Left lung (tissue), 10 donors: Measurements from ENCODE around the gene TRIM33. TPM values are rescaled to one million over a fixed set of nuclear protein-coding genes. Genes with fewer than 3 reads are reported as not detected.

ENCODE experiments used
- ATAC-seq: fragments of 200-7000 bp; cut with Tn5 transposase; one replicate; pipeline ENCODE4 v1.9.1; 2020; ENCODE audit warnings: moderate library complexity
- DNase-seq, 4 donors: peaks; one replicate each; pipeline ENCODE4 v3.0.0-alpha.2; 2013 to 2020
- H3K27ac ChIP-seq, 2 donors: fragments of 200-600 bp; sonication (generic) in 1 of 2; one replicate each; pipeline versions ENCODE4 v1.5.0 to v1.8.0; 2020 to 2021
- H3K27me3 ChIP-seq, 2 donors: fragments of 200-600 bp; sonication (generic) in 1 of 2; one replicate each; pipeline versions ENCODE4 v1.5.0 to v1.8.0; 2020 to 2021
- H3K36me3 ChIP-seq, 2 donors: fragments of 200-600 bp; sonication (generic) in 1 of 2; one replicate each; pipeline versions ENCODE4 v1.5.0 to v1.8.0; 2020 to 2021
- H3K4me1 ChIP-seq, 2 donors: fragments of 200-600 bp; one replicate each; pipeline ENCODE4 v1.8.0; 2021
- H3K4me3 ChIP-seq, 2 donors: fragments of 200-600 bp; sonication (generic) in 1 of 2; one replicate each; pipeline versions ENCODE4 v1.5.0 to v1.8.0; 2020 to 2021; ENCODE audit warnings: mild to moderate bottlenecking in 1 of 2
- H3K9me3 ChIP-seq, 2 donors: fragments of 200-600 bp; sonication (generic) in 1 of 2; one replicate each; pipeline versions ENCODE4 v1.5.0 to v1.8.0; 2020 to 2021
- CTCF ChIP-seq, 2 donors: fragments of 200-600 bp; sonication (generic) in 1 of 2; IDR thresholded peaks; one replicate each; pipeline versions ENCODE4 v1.5.0 to v1.8.0; 2021; ENCODE audit warnings: antibody characterized with exemption in 2 of 2
- intact Hi-C, 2 donors: fragments of 100-400 bp; cut with DNase I; formaldehyde crosslinking; loops; one replicate each; pipeline versions ENCODE4 v1.11.2 to v1.14.2; 2022
- polyA plus RNA-seq, 6 donors: library from polyadenylated mRNA; unstranded; fragments of 120-200 nt; gene quantifications; one replicate each; pipeline ENCODE4 v1.2.1, GENCODE V29; 2013; ENCODE audit not compliant: insufficient read length in 6 of 6
- total RNA-seq, 2 donors: library from RNA; stranded (reverse); fragmentation: NEBNext Ultra II Directional; extraction: Animal tissue kit (Norgen Biotek cat#: 25700); gene quantifications; one replicate each; pipeline ENCODE4 v1.2.1, GENCODE V29; 2021
- donor health status: DM: no; HTN: yes; CAD: no.
- donor health status: DM: no; HTN: no; CAD: no.

Gene TRIM33
- total and polyA plus RNA-seq, 8 donors = 26.7 to 64.2 (median 53.0) TPM

DNA sequence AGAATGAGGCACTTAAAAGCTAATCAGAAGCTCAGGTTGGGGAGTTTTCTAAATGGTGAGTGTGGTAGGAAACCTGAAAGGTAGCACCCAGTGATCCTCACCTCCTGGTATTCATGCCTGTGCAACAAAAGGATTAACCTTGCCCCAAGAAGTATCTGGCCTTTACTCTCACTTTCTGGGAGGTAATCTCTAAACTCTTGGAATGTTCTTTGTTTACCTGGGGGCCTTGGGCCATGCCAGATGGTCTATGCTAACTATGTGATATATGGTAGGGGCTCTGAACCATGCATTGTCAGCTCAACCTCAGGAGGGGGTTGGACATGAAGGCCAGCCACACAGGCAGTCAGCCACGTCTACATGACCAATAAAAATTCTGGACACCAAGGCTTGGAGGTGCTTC, 24.4 kb upstream of the TRIM33 start:
- no peak for DNase-seq
- intact Hi-C loops = no loop called here
- no peak for ATAC-seq
- H3K4me1 ChIP-seq = no peaks in the 10 kb centered on the region
- H3K27me3 ChIP-seq = no peaks in the 10 kb centered on the region
- no peak overlapping the region for H3K4me3 ChIP-seq
- no peaks in the 10 kb centered on the region for H3K36me3 ChIP-seq
- H3K27ac ChIP-seq = no peak overlapping the region
- TF ChIP-seq CTCF (IDR thresholded peaks at IDR 0.05) = no peak
- no peaks in the 10 kb centered on the region for H3K9me3 ChIP-seq

- Histone ChIP-seq H3K4me3 (no peak overlapping the region), H3K4me1 (no peaks in the 10 kb centered on the region), H3K27me3 (no peaks in the 10 kb centered on the region), H3K9me3 (no peaks in the 10 kb centered on the region), H3K36me3 (no peaks in the 10 kb centered on the region), H3K27ac (no peak overlapping the region)
- ATAC-seq = no peak
- DNase-seq = no peak
- no peak for TF ChIP-seq CTCF (IDR thresholded peaks at IDR 0.05)
- intact Hi-C loops = no loop called here
These were observed 20.1 kb upstream of the TRIM33 start for GRCh38 chr1:114531094-114531493.

GRCh38 chr1:114530224-114530623, 19.2 kb upstream of the TRIM33 start:
- intact Hi-C loops = no loop called here
- no peak for ATAC-seq
- Histone ChIP-seq H3K27ac (no peak overlapping the region), H3K36me3 (no peaks in the 10 kb centered on the region), H3K4me3 (no peak overlapping the region), H3K4me1 (no peaks in the 10 kb centered on the region), H3K9me3 (no peaks in the 10 kb centered on the region), H3K27me3 (no peaks in the 10 kb centered on the region)
- no peak for TF ChIP-seq CTCF (IDR thresholded peaks at IDR 0.05)
- no peak for DNase-seq

GRCh38 chr1:114524944-114525343, 13.9 kb upstream of the TRIM33 start:
- Histone ChIP-seq H3K4me3 (no peak overlapping the region), H3K4me1 (no peaks in the 10 kb centered on the region), H3K36me3 (no peaks in the 10 kb centered on the region), H3K27me3 (no peaks in the 10 kb centered on the region), H3K27ac (no peak overlapping the region), H3K9me3 (no peaks in the 10 kb centered on the region)
- ATAC-seq = no peak
- no peak for DNase-seq
- intact Hi-C loops = no loop called here
- no peak for TF ChIP-seq CTCF (IDR thresholded peaks at IDR 0.05)

- H3K27ac ChIP-seq = no peak overlapping the region
- intact Hi-C loops = no loop called here
- no peaks in the 10 kb centered on the region for H3K27me3 ChIP-seq
- ATAC-seq (no peak), DNase-seq (no peak)
- TF ChIP-seq CTCF (IDR thresholded peaks at IDR 0.05) = no peak
- no peak overlapping the region for H3K4me3 ChIP-seq
- no peaks in the 10 kb centered on the region for H3K9me3 ChIP-seq
- H3K36me3 ChIP-seq = no peaks in the 10 kb centered on the region
- no peaks in the 10 kb centered on the region for H3K4me1 ChIP-seq
These were observed 11.2 kb upstream of the TRIM33 start for GRCh38 chr1:114522264-114522575.
